KMS-11 (cell line): ENCODE measurements around the gene AP3S1.
A peak's percentile ranks its signal among the peaks of the same experiment; 100 is the strongest.

Source experiments
- H2AFZ ChIP-seq: fragments of 200-600 bp; sonication (generic); 2 replicates; pipeline ENCODE4 v1.6.1; 2016; ENCODE audit warnings: antibody characterized with exemption, mixed run types, low read depth
- H3K27ac ChIP-seq: fragments of 200-600 bp; sonication (generic); 2 replicates; pipeline ENCODE4 v1.6.1; 2016; ENCODE audit warnings: mild to moderate bottlenecking, mixed run types
- H3K27me3 ChIP-seq: fragments of 200-600 bp; sonication (generic); 2 replicates; pipeline ENCODE4 v1.6.1; 2017; ENCODE audit warnings: mild to moderate bottlenecking, low read depth, mixed run types, moderate library complexity; ENCODE audit not compliant: insufficient read depth
- H3K36me3 ChIP-seq: fragments of 200-600 bp; sonication (generic); 2 replicates; pipeline ENCODE4 v1.6.1; 2017; ENCODE audit warnings: mild to moderate bottlenecking, mixed run types; ENCODE audit not compliant: insufficient read depth
- H3K4me1 ChIP-seq: fragments of 200-600 bp; sonication (generic); 2 replicates; pipeline ENCODE4 v1.6.1; 2016; ENCODE audit warnings: mild to moderate bottlenecking, low read depth, mixed run types; ENCODE audit not compliant: poor library complexity, severe bottlenecking
- H3K4me2 ChIP-seq: fragments of 200-600 bp; sonication (generic); 2 replicates; pipeline ENCODE4 v1.7.0; 2016; ENCODE audit warnings: mild to moderate bottlenecking, mixed run types
- H3K4me3 ChIP-seq: fragments of 200-600 bp; sonication (generic); IDR thresholded peaks from 2 replicates; pipeline ENCODE4 v1.6.1; 2017; ENCODE audit warnings: low read depth, low read length, mixed read lengths; ENCODE audit not compliant: insufficient read depth
- H3K79me2 ChIP-seq: fragments of 200-600 bp; sonication (generic); 2 replicates; pipeline ENCODE4 v1.6.1; 2016; ENCODE audit warnings: low read depth, mixed run types; ENCODE audit not compliant: insufficient read depth
- H3K9ac ChIP-seq: fragments of 200-600 bp; sonication (generic); 2 replicates; pipeline ENCODE4 v1.6.1; 2016; ENCODE audit warnings: mild to moderate bottlenecking, mixed run types
- H4K20me1 ChIP-seq: fragments of 200-600 bp; sonication (generic); 2 replicates; pipeline ENCODE4 v1.6.1; 2016; ENCODE audit warnings: mild to moderate bottlenecking, mixed run types; ENCODE audit not compliant: insufficient read depth
- CTCF ChIP-seq: fragments of 200-600 bp; sonication (generic); conservative IDR thresholded peaks from 2 replicates; pipeline ENCODE4 v1.6.1; 2017; ENCODE audit warnings: low read depth, mild to moderate bottlenecking, antibody characterized with exemption, low read length, moderate library complexity, mixed read lengths

Gene AP3S1

GRCh38 chr5:115843444-115844130 lies 1.9 kb downstream of the AP3S1 start:
- Histone ChIP-seq H3K4me1 (peaks cover 28% of the 10 kb centered on the region), H3K27ac (no peak overlapping the region), H3K9ac (no peak overlapping the region), H2AFZ (no peak overlapping the region), H3K79me2 (peaks cover 41% of the 10 kb centered on the region), H3K36me3 (no peaks in the 10 kb centered on the region), H3K4me2 (peak overlapping the region; percentile 66; the same call in 1 of the 2 replicates), H4K20me1 (peaks cover 3% of the 10 kb centered on the region), H3K27me3 (no peaks in the 10 kb centered on the region; the same call in 1 of the 2 replicates), H3K4me3 (no peak overlapping the region)
- no peak for TF ChIP-seq CTCF

- no peaks in the 10 kb centered on the region; the same call in 1 of the 2 replicates for H4K20me1 ChIP-seq
Measured at GRCh38 chr5:115844321-115844817, 2.6 kb downstream of the AP3S1 start.

GRCh38 chr5:115847290-115847689 lies 5.6 kb downstream of the AP3S1 start:
- no peak for TF ChIP-seq CTCF
- no peak overlapping the region for H3K4me2 ChIP-seq
- H4K20me1 ChIP-seq: no peaks in the 10 kb centered on the region

More at GRCh38 chr5:115844321-115844817, 2.6 kb downstream of the AP3S1 start:
- TF ChIP-seq CTCF: no peak
- Histone ChIP-seq H3K4me1 (peaks cover 20% of the 10 kb centered on the region), H3K9ac (no peak overlapping the region), H3K79me2 (peaks cover 34% of the 10 kb centered on the region), H3K27me3 (no peaks in the 10 kb centered on the region; the same call in 1 of the 2 replicates), H3K36me3 (no peaks in the 10 kb centered on the region), H3K4me2 (no peak overlapping the region), H2AFZ (no peak overlapping the region), H3K4me3 (no peak overlapping the region), H3K27ac (no peak overlapping the region)

GRCh38 chr5:115849258-115849798 lies 7.6 kb downstream of the AP3S1 start:
- Histone ChIP-seq H3K27me3 (no peaks in the 10 kb centered on the region), H4K20me1 (no peaks in the 10 kb centered on the region), H3K79me2 (peaks cover 19% of the 10 kb centered on the region; the same call in 1 of the 2 replicates), H3K27ac (no peak overlapping the region), H3K4me1 (no peaks in the 10 kb centered on the region), H3K36me3 (no peaks in the 10 kb centered on the region), H2AFZ (no peak overlapping the region), H3K4me3 (no peak overlapping the region), H3K9ac (no peak overlapping the region), H3K4me2 (no peak overlapping the region)
- no peak for TF ChIP-seq CTCF

More at GRCh38 chr5:115847290-115847689, 5.6 kb downstream of the AP3S1 start:
- Histone ChIP-seq H3K27me3 (no peaks in the 10 kb centered on the region; the same call in 1 of the 2 replicates), H3K4me1 (peaks cover 12% of the 10 kb centered on the region), H2AFZ (no peak overlapping the region), H3K79me2 (peaks cover 16% of the 10 kb centered on the region; the same call in 1 of the 2 replicates), H3K4me3 (no peak overlapping the region), H3K9ac (no peak overlapping the region), H3K36me3 (no peaks in the 10 kb centered on the region), H3K27ac (no peak overlapping the region)
